Esophagus muscularis mucosa (tissue), 4 donors: ENCODE data around the gene COL5A1.

Experiments used
- EP300 ChIP-seq: sonication (generic); formaldehyde crosslinking; IDR thresholded peaks from one replicate; pipeline ENCODE4 v1.6.1; 2017; ENCODE audit warnings: antibody characterized with exemption
- POLR2A ChIP-seq: fragments of 450-650 bp; IDR thresholded peaks from one replicate; pipeline ENCODE4 v1.6.1; 2017; ENCODE audit warnings: antibody characterized with exemption, moderate library complexity, mild to moderate bottlenecking, low read depth
- TF ChIP-seq, protein P1 (sequence below), 3 experiments: fragments of 200-600 bp in 2 of 3; fragments of 450-650 bp in 1 of 3; sonication (generic) in 2 of 3; IDR thresholded peaks; one replicate each; pipeline ENCODE4 v1.5.1; 2017 to 2019; ENCODE audit warnings: antibody characterized with exemption in 3 of 3, mild to moderate bottlenecking in 2 of 3, moderate library complexity in 1 of 3

DNA sequence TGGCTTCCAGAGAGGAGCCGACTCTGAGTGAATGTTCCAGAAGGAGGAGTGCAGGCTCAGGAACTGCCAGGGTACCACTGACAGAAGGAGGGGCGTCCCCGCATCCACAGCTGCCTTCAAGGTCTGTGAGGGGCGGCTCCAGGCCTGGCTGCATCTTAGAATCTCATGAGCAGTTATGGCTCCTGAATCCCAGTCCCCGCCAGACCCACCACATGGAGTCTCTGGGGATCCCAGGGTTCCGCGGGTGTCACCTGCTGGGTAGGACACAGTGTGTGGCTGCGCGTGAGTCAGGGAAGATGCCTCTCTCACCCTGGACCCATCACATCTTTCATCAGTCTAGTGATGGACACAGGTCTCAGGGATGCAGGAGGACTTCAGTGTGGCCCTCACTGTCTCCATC lies 79.2 kb downstream of the COL5A1 start:
- TF ChIP-seq EP300 (no peak), POLR2A (no peak)
- TF ChIP-seq, protein P1, sequence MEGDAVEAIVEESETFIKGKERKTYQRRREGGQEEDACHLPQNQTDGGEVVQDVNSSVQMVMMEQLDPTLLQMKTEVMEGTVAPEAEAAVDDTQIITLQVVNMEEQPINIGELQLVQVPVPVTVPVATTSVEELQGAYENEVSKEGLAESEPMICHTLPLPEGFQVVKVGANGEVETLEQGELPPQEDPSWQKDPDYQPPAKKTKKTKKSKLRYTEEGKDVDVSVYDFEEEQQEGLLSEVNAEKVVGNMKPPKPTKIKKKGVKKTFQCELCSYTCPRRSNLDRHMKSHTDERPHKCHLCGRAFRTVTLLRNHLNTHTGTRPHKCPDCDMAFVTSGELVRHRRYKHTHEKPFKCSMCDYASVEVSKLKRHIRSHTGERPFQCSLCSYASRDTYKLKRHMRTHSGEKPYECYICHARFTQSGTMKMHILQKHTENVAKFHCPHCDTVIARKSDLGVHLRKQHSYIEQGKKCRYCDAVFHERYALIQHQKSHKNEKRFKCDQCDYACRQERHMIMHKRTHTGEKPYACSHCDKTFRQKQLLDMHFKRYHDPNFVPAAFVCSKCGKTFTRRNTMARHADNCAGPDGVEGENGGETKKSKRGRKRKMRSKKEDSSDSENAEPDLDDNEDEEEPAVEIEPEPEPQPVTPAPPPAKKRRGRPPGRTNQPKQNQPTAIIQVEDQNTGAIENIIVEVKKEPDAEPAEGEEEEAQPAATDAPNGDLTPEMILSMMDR (IDR thresholded peaks at IDR 0.05), result no peak
